Measurements from ENCODE around the gene SH3GL2.

SH3GL2 gene

GRCh38 chr9:17556255-17556654 is 22.6 kb upstream of the SH3GL2 start:
- DNase-seq (ENCODE audit: low spot score) = no peak
- no peak for TF ChIP-seq CTCF (IDR thresholded peaks at IDR 0.05; ENCODE audit: extremely low read depth, missing control alignments)

DNA sequence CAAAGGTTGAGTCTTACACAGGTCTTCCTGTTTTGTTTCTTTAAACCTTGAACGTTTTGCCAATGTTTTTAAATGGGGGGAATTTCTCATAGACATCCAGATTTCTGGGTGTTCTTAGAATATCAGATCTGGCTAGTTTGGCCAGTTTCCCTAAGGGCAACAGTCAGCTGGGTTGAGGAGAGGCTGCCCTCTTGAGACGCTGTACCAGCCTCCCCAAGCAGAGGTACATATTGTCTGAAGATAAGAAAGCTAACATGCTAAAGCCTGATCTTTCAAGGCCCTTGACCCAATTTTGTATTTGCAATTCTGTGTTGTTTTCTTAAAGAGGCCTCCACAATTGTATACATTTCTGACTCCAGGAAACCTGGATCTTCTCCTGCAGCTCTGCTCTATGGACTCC is 21.9 kb upstream of the SH3GL2 start:
- DNase-seq (ENCODE audit: low spot score) = no peak
- no peak for TF ChIP-seq CTCF (IDR thresholded peaks at IDR 0.05; ENCODE audit: extremely low read depth, missing control alignments)

GRCh38 chr9:17571825-17572224 is 7.0 kb upstream of the SH3GL2 start:
- DNase-seq (ENCODE audit: low spot score) = no peak
- TF ChIP-seq CTCF (IDR thresholded peaks at IDR 0.05; ENCODE audit: extremely low read depth, missing control alignments) = no peak

GRCh38 chr9:17574342-17574741 is 4.5 kb upstream of the SH3GL2 start:
- TF ChIP-seq CTCF (IDR thresholded peaks at IDR 0.05; ENCODE audit: extremely low read depth, missing control alignments) = no peak
- DNase-seq (ENCODE audit: low spot score) = no peak

GRCh38 chr9:17578577-17578910 is 322 bp upstream of the SH3GL2 start:
- DNase-seq (ENCODE audit: low spot score) = peak; percentile 14
- no peak for TF ChIP-seq CTCF (IDR thresholded peaks at IDR 0.05; ENCODE audit: extremely low read depth, missing control alignments)

GRCh38 chr9:17580119-17580518 is 1.3 kb downstream of the SH3GL2 start:
- no peak for TF ChIP-seq CTCF (IDR thresholded peaks at IDR 0.05; ENCODE audit: extremely low read depth, missing control alignments)
- DNase-seq (ENCODE audit: low spot score) = no peak

- DNase-seq (ENCODE audit: low spot score) = no peak
- TF ChIP-seq CTCF (IDR thresholded peaks at IDR 0.05; ENCODE audit: extremely low read depth, missing control alignments) = no peak
These were observed 8.2 kb downstream of the SH3GL2 start for GRCh38 chr9:17587113-17587512.
